ENCODE measurements around the gene PLA2R1.

GRCh38 chr2:160085662-160086061, 23.2 kb upstream of the PLA2R1 start:
- peak; percentile 49 for TF ChIP-seq CTCF (conservative IDR thresholded peaks at IDR 0.05; ENCODE audit: low read depth, low read length)
- TF ChIP-seq EZH2 (IDR thresholded peaks at IDR 0.05; ENCODE audit: low read length, unreplicated experiment): no peak

All from PC-3 (cell line).